Measurements from ENCODE around the gene IL36RN. TPM values are rescaled to one million over a fixed set of nuclear protein-coding genes. Genes with fewer than 3 reads are reported as not detected.

Gene IL36RN
- not detected in 2 replicates for total RNA-seq (2014; rRNA removed; shearing (Covaris generic))

- in situ Hi-C loops (cut with HindIII; ENCODE audit: low sequenced_read_pairs) = no loop called here
- DNase-seq (ENCODE audit: low spot score) = no peak
Observed at GRCh38 chr2:113058998-113059960, at the start of gene IL36RN. TSS of gene IL36RN (plus strand) at chr2:113059198. CDS start at chr2:113059439, 241 bp downstream.

- no peak for DNase-seq (ENCODE audit: low spot score)
Observed at GRCh38 chr2:113009622-113010021, 49.4 kb upstream of the IL36RN start.

GRCh38 chr2:113010088-113010487 is 48.9 kb upstream of the IL36RN start:
- in situ Hi-C loops (cut with HindIII; ENCODE audit: low sequenced_read_pairs) = no loop called here
- DNase-seq (ENCODE audit: low spot score) = no peak

More at GRCh38 chr2:113009622-113010021, 49.4 kb upstream of the IL36RN start:
- in situ Hi-C loops (cut with HindIII; ENCODE audit: low sequenced_read_pairs) = no loop called here

- in situ Hi-C loops (cut with HindIII; ENCODE audit: low sequenced_read_pairs) = no loop called here
- DNase-seq (ENCODE audit: low spot score) = no peak
Observed at GRCh38 chr2:113011108-113011507, 47.9 kb upstream of the IL36RN start.

- no peak for DNase-seq (ENCODE audit: low spot score)
- in situ Hi-C loops (cut with HindIII; ENCODE audit: low sequenced_read_pairs) = no loop called here
Observed at GRCh38 chr2:113012436-113013335, 46.3 kb upstream of the IL36RN start.

- DNase-seq (ENCODE audit: low spot score) = no peak
- in situ Hi-C loops (cut with HindIII; ENCODE audit: low sequenced_read_pairs) = no loop called here
Observed at GRCh38 chr2:113013336-113013661, 45.7 kb upstream of the IL36RN start.

GRCh38 chr2:113014067-113014466 is 44.9 kb upstream of the IL36RN start:
- no peak for DNase-seq (ENCODE audit: low spot score)
- in situ Hi-C loops (cut with HindIII; ENCODE audit: low sequenced_read_pairs) = no loop called here

GRCh38 chr2:113015042-113015441 is 44.0 kb upstream of the IL36RN start:
- no peak for DNase-seq (ENCODE audit: low spot score)
- in situ Hi-C loops (cut with HindIII; ENCODE audit: low sequenced_read_pairs) = no loop called here

GRCh38 chr2:113015655-113016054 is 43.3 kb upstream of the IL36RN start:
- DNase-seq (ENCODE audit: low spot score) = no peak
- in situ Hi-C loops (cut with HindIII; ENCODE audit: low sequenced_read_pairs) = no loop called here

- in situ Hi-C loops (cut with HindIII; ENCODE audit: low sequenced_read_pairs) = no loop called here
- DNase-seq (ENCODE audit: low spot score) = no peak
Observed at GRCh38 chr2:113018509-113018908, 40.5 kb upstream of the IL36RN start.

GRCh38 chr2:113021312-113021711 is 37.7 kb upstream of the IL36RN start:
- no peak for DNase-seq (ENCODE audit: low spot score)
- in situ Hi-C loops (cut with HindIII; ENCODE audit: low sequenced_read_pairs) = no loop called here

- DNase-seq (ENCODE audit: low spot score) = no peak
- in situ Hi-C loops (cut with HindIII; ENCODE audit: low sequenced_read_pairs) = no loop called here
Observed at GRCh38 chr2:113024764-113025163, 34.2 kb upstream of the IL36RN start.

- in situ Hi-C loops (cut with HindIII; ENCODE audit: low sequenced_read_pairs) = no loop called here
- no peak for DNase-seq (ENCODE audit: low spot score)
Observed at GRCh38 chr2:113025737-113026136, 33.3 kb upstream of the IL36RN start.

GRCh38 chr2:113027691-113028090 is 31.3 kb upstream of the IL36RN start:
- in situ Hi-C loops (cut with HindIII; ENCODE audit: low sequenced_read_pairs) = no loop called here
- no peak for DNase-seq (ENCODE audit: low spot score)

GRCh38 chr2:113028112-113028511 is 30.9 kb upstream of the IL36RN start:
- no peak for DNase-seq (ENCODE audit: low spot score)
- in situ Hi-C loops (cut with HindIII; ENCODE audit: low sequenced_read_pairs) = no loop called here

- in situ Hi-C loops (cut with HindIII; ENCODE audit: low sequenced_read_pairs) = no loop called here
Observed at GRCh38 chr2:113032737-113033136, 26.3 kb upstream of the IL36RN start.

GRCh38 chr2:113034016-113034415 is 25.0 kb upstream of the IL36RN start:
- in situ Hi-C loops (cut with HindIII; ENCODE audit: low sequenced_read_pairs) = no loop called here
- no peak for DNase-seq (ENCODE audit: low spot score)

More at GRCh38 chr2:113032737-113033136, 26.3 kb upstream of the IL36RN start:
- no peak for DNase-seq (ENCODE audit: low spot score)

GRCh38 chr2:113036763-113037162 is 22.2 kb upstream of the IL36RN start:
- in situ Hi-C loops (cut with HindIII; ENCODE audit: low sequenced_read_pairs) = no loop called here
- DNase-seq (ENCODE audit: low spot score) = no peak

GRCh38 chr2:113038291-113038690 is 20.7 kb upstream of the IL36RN start:
- no peak for DNase-seq (ENCODE audit: low spot score)
- in situ Hi-C loops (cut with HindIII; ENCODE audit: low sequenced_read_pairs) = no loop called here

GRCh38 chr2:113039158-113039557 is 19.8 kb upstream of the IL36RN start:
- in situ Hi-C loops (cut with HindIII; ENCODE audit: low sequenced_read_pairs) = no loop called here
- no peak for DNase-seq (ENCODE audit: low spot score)
